Brain microvascular endothelial cell (primary cell): ENCODE results near the gene LCN15.

Source experiments
- DNase-seq: peaks from one replicate; pipeline ENCODE4 v3.0.0-alpha.2; 2020
- H3K27ac ChIP-seq: fragments of 250-450 bp; sonication (Bioruptor Pico); 2 replicates; pipeline ENCODE4 v1.5.1; 2020; ENCODE audit warnings: mild to moderate bottlenecking, moderate library complexity
- H3K27me3 ChIP-seq: fragments of 250-450 bp; sonication (Bioruptor Pico); replicated peaks from 2 replicates; pipeline ENCODE4 v1.5.1; 2020; ENCODE audit warnings: mild to moderate bottlenecking
- H3K36me3 ChIP-seq: fragments of 250-450 bp; sonication (Bioruptor Pico); replicated peaks from 2 replicates; pipeline ENCODE4 v1.5.1; 2020; ENCODE audit warnings: mild to moderate bottlenecking
- H3K4me3 ChIP-seq: 2 replicates; pipeline ENCODE4 v1.5.1; 2011; ENCODE audit warnings: low read depth, mild to moderate bottlenecking, control low read depth, low read length, moderate library complexity
- CTCF ChIP-seq: IDR thresholded peaks from 2 replicates; pipeline ENCODE4 v1.5.1; 2011; ENCODE audit warnings: low read depth, mild to moderate bottlenecking, moderate library complexity, low read length, control low read depth, inconsistent platforms; ENCODE audit errors: missing control alignments
- in situ Hi-C: cut with HindIII; loops from 2 replicates; pipeline ENCODE4 v1.10.0; 2017; ENCODE audit warnings: low sequenced_read_pairs, low pct_ligation_motif_present

LCN15 gene

GRCh38 chr9:136754059-136754572, 10.2 kb downstream of the LCN15 start:
- H3K4me3 ChIP-seq: no peak overlapping the region

GRCh38 chr9:136753371-136754058, 10.8 kb downstream of the LCN15 start:
- no peak overlapping the region for H3K4me3 ChIP-seq
- no peaks in the 10 kb centered on the region for H3K27me3 ChIP-seq
- H3K27ac ChIP-seq: no peak overlapping the region
- TF ChIP-seq CTCF: no peak
- in situ Hi-C loops: no loop called here
- no peaks in the 10 kb centered on the region for H3K36me3 ChIP-seq
- DNase-seq: no peak

More at GRCh38 chr9:136754059-136754572, 10.2 kb downstream of the LCN15 start:
- in situ Hi-C loops: no loop called here
- Histone ChIP-seq H3K27me3 (no peaks in the 10 kb centered on the region), H3K36me3 (no peaks in the 10 kb centered on the region), H3K27ac (no peak overlapping the region)
- TF ChIP-seq CTCF: no peak
- no peak for DNase-seq

GRCh38 chr9:136751814-136752213, 12.5 kb downstream of the LCN15 start:
- H3K27ac ChIP-seq: no peak overlapping the region
- no peaks in the 10 kb centered on the region for H3K27me3 ChIP-seq
- no peak for TF ChIP-seq CTCF
- DNase-seq: no peak
- in situ Hi-C loops: no loop called here
- H3K4me3 ChIP-seq: no peak overlapping the region
- no peaks in the 10 kb centered on the region for H3K36me3 ChIP-seq

- TF ChIP-seq CTCF: no peak
- no peak overlapping the region for H3K4me3 ChIP-seq
- in situ Hi-C loops: no loop called here
- no peak overlapping the region for H3K27ac ChIP-seq
- H3K27me3 ChIP-seq: no peaks in the 10 kb centered on the region
- H3K36me3 ChIP-seq: no peaks in the 10 kb centered on the region
- no peak for DNase-seq
Measured at GRCh38 chr9:136751244-136751643, 13.1 kb downstream of the LCN15 start.

- TF ChIP-seq CTCF: no peak
- H3K36me3 ChIP-seq: no peaks in the 10 kb centered on the region
- in situ Hi-C loops: no loop called here
- DNase-seq: no peak
- H3K4me3 ChIP-seq: no peak overlapping the region
- no peaks in the 10 kb centered on the region for H3K27me3 ChIP-seq
- no peak overlapping the region for H3K27ac ChIP-seq
Measured at GRCh38 chr9:136750526-136750925, 13.8 kb downstream of the LCN15 start.
